Measurements from ENCODE around the gene GTF2H4. TPM values are rescaled to one million over a fixed set of nuclear protein-coding genes. Genes with fewer than 3 reads are reported as not detected.

GTF2H4 gene
- total RNA-seq, 1 experiment from 2014 or later = 13.4 TPM

DNA sequence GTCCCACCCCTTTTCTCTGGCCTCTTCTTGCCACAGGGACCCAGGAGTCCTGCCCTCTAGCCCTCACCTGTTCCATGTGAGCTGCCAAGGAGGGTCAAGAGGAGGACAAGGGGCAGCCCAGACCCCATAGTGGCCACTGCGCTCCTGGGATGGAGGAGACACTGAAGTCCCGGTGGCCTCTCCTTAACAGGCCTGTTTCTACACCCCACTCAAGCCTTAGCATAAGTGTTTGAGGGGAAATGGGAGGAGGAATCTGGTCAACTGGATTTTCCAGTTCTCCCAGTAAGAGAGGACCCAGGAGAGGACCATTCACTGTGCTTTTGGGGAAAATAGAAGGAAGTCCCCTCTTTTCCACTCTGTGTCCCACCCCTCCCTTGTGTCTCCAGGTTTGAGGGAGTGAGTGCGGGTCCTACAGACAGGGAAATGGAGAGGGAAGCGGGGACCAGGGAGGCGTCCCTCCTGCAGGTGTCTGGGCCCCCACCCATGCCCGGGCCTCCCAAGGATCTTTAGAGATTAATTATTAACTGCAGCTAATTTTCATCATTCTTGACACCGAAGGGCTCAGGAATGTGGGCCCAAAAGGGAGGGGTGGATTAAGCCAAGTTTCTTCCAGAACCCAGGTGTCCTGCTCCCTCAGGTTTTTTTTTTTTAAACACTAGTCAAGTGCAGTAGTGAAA lies 24.1 kb downstream of the GTF2H4 start, which contains the start of gene SFTA2:
Gene SFTA2 (minus strand): TSS at position 202 of the 677 bp plus-strand sequence. CDS start 74 bp downstream, at position 128.
- H3K4me3 ChIP-seq = no peak within 1 kb of the TSS
- no peaks in the 10 kb centered on the region; the same call in 1 of the 2 replicates for H3K9me3 ChIP-seq (replicated peaks)
- H3K4me1 ChIP-seq (replicated peaks) = no peaks in the 10 kb centered on the region
- no peaks in the 10 kb centered on the region for H3K27me3 ChIP-seq (replicated peaks)
- no peak for DNase-seq (ENCODE audit: low read depth in 1 of 2, low spot score in 2 of 2)
- H3K36me3 ChIP-seq = no peaks in the 10 kb centered on the region
- H3K27ac ChIP-seq = no peak within 1 kb of the TSS

DNA sequence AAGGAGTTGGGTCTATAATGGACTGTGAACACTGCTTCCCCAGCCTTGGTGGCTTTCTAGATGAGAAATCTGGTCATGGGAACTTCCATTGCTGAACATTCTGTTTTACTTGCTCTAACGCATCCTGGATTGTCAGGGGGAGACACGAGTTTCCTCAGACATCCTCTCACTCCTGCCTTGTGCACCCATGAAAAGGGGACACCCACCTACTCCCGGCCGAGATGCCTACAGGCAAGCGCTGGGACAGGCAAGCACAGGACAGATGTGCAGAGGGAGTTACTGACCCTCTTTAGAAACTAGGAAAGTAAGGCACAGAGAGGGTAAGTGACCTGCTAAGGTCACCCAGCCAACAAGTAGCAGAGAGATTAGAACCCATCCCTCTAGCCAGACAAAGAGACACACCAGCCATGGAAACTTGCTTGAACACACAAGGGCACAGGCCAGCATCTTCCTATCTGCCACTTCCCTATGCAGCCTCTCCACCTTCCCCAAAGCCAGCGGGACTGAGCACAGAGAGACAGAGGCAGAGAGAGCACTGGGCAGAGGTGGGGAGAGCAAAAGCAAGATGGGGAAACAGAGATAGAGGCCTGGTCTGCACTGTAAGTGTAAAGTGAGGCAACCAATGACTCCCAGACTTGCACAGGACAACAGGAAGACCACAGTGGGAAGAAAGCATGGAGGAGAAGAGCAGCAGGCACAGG lies 24.8 kb downstream of the GTF2H4 start:
- Histone ChIP-seq H3K4me3 (no peak overlapping the region), H3K9me3 (replicated peaks) (no peaks in the 10 kb centered on the region; the same call in 1 of the 2 replicates), H3K27ac (no peak overlapping the region), H3K36me3 (no peaks in the 10 kb centered on the region), H3K4me1 (replicated peaks) (no peaks in the 10 kb centered on the region), H3K27me3 (replicated peaks) (no peaks in the 10 kb centered on the region)
- no peak for DNase-seq (ENCODE audit: low read depth in 1 of 2, low spot score in 2 of 2)

DNA sequence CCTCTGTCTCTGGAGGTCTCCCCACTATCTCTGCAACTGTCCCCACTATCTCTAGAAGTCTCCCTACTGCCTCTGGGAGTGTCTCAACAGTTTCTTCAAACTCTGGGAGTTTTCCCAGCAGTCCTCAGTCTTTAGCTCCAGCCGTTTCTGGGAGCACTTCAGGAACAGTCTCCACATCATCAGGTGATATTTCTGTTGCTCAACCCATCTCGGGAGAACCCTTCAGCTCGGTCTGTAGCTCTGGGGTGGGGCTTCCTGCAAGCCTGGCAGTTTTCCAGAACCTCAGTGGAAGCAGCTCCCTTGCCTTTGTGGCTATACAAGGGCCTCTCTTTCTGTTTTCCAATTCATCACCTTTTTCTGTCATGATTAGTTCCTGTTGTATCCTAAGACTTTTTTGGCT lies 27.0 kb downstream of the GTF2H4 start:
- no peak for DNase-seq (ENCODE audit: low read depth in 1 of 2, low spot score in 2 of 2)
- no peaks in the 10 kb centered on the region for H3K4me1 ChIP-seq (replicated peaks)
- H3K27me3 ChIP-seq (replicated peaks) = no peaks in the 10 kb centered on the region

DNA sequence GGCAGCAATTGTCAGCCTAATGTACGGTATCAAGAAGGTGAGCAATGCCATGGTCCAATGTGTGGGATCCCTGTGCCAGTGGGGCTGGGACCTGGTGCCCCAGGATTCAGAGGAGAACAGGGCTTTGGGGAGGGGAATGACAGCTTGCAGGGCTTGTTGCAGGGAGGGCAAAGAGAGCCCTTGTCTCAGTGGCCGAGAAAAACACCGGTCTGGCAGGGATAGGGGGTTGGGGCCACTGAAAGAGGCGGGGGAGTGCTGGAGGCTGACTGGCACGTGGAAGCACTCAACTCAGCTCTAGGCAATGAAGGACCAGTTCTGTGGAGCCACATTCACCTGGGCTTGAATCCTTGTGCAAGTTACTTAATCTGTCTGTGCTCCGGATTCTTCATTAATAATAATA lies 29.3 kb downstream of the GTF2H4 start:
- H3K27me3 ChIP-seq (replicated peaks) = no peaks in the 10 kb centered on the region
- H3K4me1 ChIP-seq (replicated peaks) = peaks cover 1% of the 10 kb centered on the region

More for the DNA sequence above, 27.0 kb downstream of the GTF2H4 start:
- Histone ChIP-seq H3K36me3 (no peaks in the 10 kb centered on the region), H3K9me3 (replicated peaks) (no peaks in the 10 kb centered on the region), H3K27ac (no peak overlapping the region), H3K4me3 (no peak overlapping the region)

DNA sequence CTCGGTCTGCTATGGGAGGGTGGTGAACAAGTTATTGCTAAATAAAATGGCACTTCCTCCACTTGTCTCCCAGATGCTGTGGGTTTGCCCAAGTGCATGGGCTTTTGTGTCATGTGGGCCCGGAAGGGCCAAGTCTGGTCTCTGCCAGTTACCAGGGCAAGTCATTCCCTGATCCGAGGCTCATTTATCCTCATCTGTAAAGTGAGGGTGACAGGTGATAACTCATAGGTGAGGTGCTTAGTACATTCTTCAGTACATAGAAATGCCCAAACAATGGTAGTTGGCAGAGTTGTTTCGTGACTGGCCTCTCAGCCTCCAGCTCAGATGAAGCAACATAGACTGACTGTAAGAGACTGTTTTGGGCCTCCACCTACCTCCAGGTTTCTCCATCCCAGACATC lies 30.7 kb downstream of the GTF2H4 start:
- no peak for DNase-seq (ENCODE audit: low read depth in 1 of 2, low spot score in 2 of 2)
- no peak overlapping the region for H3K27ac ChIP-seq
- no peaks in the 10 kb centered on the region for H3K27me3 ChIP-seq (replicated peaks)
- no peaks in the 10 kb centered on the region for H3K36me3 ChIP-seq
- peaks cover 9% of the 10 kb centered on the region for H3K4me1 ChIP-seq (replicated peaks)
- H3K9me3 ChIP-seq (replicated peaks) = no peaks in the 10 kb centered on the region
- H3K4me3 ChIP-seq = no peak overlapping the region

More for the DNA sequence above, 29.3 kb downstream of the GTF2H4 start:
- H3K36me3 ChIP-seq = no peaks in the 10 kb centered on the region
- no peak overlapping the region for H3K4me3 ChIP-seq
- no peak overlapping the region for H3K27ac ChIP-seq
- no peak for DNase-seq (ENCODE audit: low read depth in 1 of 2, low spot score in 2 of 2)
- no peaks in the 10 kb centered on the region for H3K9me3 ChIP-seq (replicated peaks)

DNA sequence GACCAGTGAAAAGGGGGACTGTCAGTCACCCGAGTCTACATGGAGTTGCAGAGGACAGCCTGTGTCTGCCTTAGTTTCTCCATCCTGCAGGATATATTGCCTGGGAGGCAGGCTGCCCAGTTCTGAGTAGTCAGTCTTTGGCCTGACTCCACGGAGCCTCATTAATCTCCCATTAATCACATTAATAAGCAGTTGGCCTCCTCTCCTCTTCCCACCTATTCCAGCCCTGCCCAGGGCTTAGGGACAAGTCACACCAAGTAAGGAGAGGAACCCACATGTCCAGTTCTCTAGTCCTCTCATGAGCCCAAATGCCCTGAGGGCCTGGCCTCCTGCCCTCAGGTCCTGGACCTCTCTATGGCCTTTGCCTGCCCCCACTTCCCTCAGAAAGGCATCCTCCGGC lies 31.5 kb downstream of the GTF2H4 start:
- no peak overlapping the region for H3K27ac ChIP-seq
- H3K4me3 ChIP-seq = no peak overlapping the region
- no peak for DNase-seq (ENCODE audit: low read depth in 1 of 2, low spot score in 2 of 2)
- peaks cover 9% of the 10 kb centered on the region for H3K4me1 ChIP-seq (replicated peaks)
- H3K36me3 ChIP-seq = no peaks in the 10 kb centered on the region
- no peaks in the 10 kb centered on the region for H3K27me3 ChIP-seq (replicated peaks)
- H3K9me3 ChIP-seq (replicated peaks) = no peaks in the 10 kb centered on the region

DNA sequence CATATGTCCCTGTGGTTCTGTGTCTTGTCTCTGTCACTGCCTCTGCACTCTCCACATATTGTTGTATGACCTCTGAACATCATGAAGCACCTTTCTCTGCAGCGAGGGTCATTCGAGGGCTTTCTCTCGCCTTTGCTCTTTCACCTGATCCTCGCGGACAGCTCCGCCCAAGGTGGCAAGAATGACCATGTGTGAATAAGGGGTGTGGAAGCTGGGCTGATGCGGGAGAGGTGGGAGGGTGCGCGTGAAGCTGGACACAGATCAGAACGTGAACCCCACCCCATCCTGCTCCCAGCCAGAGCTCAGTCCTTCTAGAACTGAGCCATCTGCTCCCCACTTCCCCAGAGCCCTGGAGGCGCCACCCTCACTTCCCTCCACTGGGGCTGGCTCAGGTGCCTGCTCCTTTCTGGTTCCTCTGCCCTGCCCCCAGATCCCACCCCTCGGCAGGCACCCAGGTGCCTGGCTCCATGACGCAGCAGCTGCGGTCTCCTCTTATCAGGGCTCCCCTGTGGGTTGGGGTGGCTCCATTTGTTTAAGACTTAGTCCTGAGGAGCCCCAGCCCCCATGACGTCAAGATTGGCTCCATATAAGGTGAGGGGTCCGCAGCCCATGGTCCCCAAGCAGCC lies 32.5 kb downstream of the GTF2H4 start, which contains the start of gene MUCL3:
Gene MUCL3 (plus strand): TSS at position 613 of the 626 bp plus-strand sequence. CDS start 27 bp downstream, outside the sequence.
- DNase-seq (ENCODE audit: low read depth in 1 of 2, low spot score in 2 of 2) = no peak
- H3K4me3 ChIP-seq = no peak within 1 kb of the TSS

DNA sequence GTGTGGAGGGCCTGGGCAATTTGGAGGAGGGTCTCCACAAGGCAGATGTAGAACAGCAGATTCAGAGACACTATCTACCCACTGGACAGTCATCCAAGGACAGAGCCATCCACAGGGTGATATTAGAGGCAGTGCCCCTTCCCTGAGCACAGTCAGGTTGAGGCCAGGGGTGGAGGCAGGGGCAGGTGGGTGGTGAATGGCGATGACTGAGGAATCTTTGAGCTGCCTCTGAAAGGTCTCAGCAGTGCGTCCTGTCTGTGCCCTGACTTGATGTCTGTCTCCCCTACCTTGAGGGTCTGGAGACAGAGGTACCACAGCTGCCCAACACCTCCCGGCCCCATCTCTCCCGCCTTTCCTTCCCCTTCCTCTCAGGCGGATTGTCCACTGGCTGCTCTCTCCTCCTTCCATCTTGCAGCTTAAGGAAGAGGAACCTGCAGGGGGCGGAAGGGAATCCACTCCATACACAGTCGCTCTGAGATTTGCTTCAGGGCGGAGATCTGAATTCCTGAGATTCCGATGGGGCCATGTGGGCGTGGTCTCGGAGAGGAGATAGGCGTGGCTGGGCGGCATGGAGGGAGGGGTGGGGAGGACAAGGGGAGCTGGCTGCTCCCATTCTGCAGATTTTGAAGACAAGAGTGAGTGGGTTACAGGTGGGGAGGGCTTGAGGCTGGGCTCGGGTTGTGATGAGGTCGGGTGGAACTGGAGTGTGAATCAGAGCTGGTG lies 34.5 kb downstream of the GTF2H4 start:
- no peak overlapping the region for H3K4me3 ChIP-seq
- peaks cover 9% of the 10 kb centered on the region for H3K4me1 ChIP-seq (replicated peaks)
- DNase-seq (ENCODE audit: low read depth in 1 of 2, low spot score in 2 of 2) = peak; percentile 86 to 96
- no peaks in the 10 kb centered on the region for H3K27me3 ChIP-seq (replicated peaks)
- no peaks in the 10 kb centered on the region for H3K9me3 ChIP-seq (replicated peaks)
- H3K36me3 ChIP-seq = no peaks in the 10 kb centered on the region
- H3K27ac ChIP-seq = no peak overlapping the region

More for the DNA sequence above, 32.5 kb downstream of the GTF2H4 start, which contains the start of gene MUCL3:
- Histone ChIP-seq H3K27me3 (replicated peaks) (no peaks in the 10 kb centered on the region), H3K4me1 (replicated peaks) (peaks cover 9% of the 10 kb centered on the region), H3K9me3 (replicated peaks) (no peaks in the 10 kb centered on the region), H3K36me3 (no peaks in the 10 kb centered on the region), H3K27ac (no peak within 1 kb of the TSS)

DNA sequence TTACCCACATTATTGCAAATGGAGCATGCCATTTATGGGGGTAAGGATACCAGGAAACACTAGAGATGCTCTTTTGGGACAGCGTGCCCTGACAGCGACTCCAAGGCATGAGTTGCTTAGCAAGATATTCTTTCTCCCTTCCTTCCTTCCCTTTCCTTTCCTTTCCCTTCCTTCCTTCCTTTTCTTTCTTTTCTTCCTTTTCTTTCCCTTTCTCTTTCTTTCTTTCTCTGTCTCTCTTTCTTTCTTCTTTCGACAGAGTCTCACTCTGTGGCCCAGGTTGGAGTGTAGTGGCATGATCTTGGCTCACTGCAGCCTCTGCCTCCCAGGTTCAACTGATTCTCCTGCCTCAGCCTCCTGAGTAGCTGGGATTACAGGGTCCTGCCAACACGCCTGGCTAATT lies 36.0 kb downstream of the GTF2H4 start:
- H3K27me3 ChIP-seq (replicated peaks) = no peaks in the 10 kb centered on the region
- H3K9me3 ChIP-seq (replicated peaks) = no peaks in the 10 kb centered on the region

DNA sequence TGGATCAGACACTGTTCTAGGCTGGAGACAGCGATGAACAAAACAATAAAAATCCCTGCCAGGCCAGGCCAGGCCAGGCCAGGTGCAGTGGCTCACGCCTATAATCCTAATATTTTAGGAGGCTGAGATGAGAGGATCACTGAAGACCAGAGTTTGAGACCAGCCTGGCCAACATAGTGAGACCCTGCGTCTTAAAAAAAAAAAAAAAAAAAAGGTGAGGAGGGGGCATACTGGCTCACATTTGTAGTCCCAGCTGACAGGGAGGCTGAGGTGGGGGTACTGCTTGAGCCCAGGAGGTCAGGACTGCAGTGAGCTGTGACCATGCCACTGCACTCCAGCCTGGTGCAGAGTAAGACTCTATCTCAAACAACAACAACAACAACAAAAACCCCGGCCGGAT lies 37.3 kb downstream of the GTF2H4 start:
- Histone ChIP-seq H3K4me3 (no peak overlapping the region), H3K9me3 (replicated peaks) (no peaks in the 10 kb centered on the region), H3K27me3 (replicated peaks) (no peaks in the 10 kb centered on the region), H3K27ac (no peak overlapping the region), H3K4me1 (replicated peaks) (peaks cover 9% of the 10 kb centered on the region), H3K36me3 (no peaks in the 10 kb centered on the region)
- DNase-seq (ENCODE audit: low read depth in 1 of 2, low spot score in 2 of 2) = no peak

More for the DNA sequence above, 36.0 kb downstream of the GTF2H4 start:
- Histone ChIP-seq H3K4me3 (no peak overlapping the region), H3K36me3 (no peaks in the 10 kb centered on the region), H3K27ac (no peak overlapping the region), H3K4me1 (replicated peaks) (peaks cover 9% of the 10 kb centered on the region)
- no peak for DNase-seq (ENCODE audit: low read depth in 1 of 2, low spot score in 2 of 2)

DNA sequence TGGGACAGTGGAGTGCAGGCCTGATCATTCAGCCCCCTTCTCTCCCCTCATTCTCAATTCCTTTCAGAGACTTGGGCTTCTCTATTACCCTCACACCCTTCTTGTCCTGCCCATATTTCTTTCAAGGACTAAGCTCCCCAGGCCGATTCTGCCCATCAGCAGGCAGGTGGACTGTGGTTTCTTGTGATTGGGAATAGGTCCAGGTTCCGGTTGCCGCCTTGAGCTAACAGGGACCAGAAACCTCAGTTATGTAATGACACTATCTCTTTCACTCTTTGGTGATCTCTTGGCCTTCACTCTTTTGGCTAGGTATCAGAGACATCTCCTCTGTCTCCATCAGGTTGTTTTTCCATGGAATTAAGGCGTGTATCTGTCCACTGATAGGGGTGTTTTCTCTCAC lies 39.2 kb downstream of the GTF2H4 start:
- no peaks in the 10 kb centered on the region for H3K27me3 ChIP-seq (replicated peaks)
- no peaks in the 10 kb centered on the region for H3K36me3 ChIP-seq
- peaks cover 8% of the 10 kb centered on the region for H3K4me1 ChIP-seq (replicated peaks)
- H3K4me3 ChIP-seq = no peak overlapping the region
- DNase-seq (ENCODE audit: low read depth in 1 of 2, low spot score in 2 of 2) = no peak
- no peak overlapping the region for H3K27ac ChIP-seq
- no peaks in the 10 kb centered on the region for H3K9me3 ChIP-seq (replicated peaks)

DNA sequence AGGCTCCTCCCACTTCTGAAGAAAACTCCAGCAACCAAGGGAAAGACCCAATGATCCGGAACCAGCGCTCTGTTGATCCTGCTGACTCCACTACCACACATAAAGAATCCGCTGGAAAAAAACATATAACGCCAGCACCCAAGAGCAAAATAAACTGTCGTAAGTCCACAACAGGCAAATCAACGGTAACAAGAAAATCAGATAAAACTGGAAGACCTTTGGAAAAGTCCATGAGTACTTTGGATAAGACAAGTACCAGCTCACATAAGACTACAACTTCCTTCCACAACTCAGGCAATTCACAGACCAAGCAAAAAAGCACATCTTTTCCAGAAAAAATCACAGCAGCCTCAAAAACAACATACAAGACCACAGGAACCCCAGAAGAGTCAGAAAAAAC lies 40.8 kb downstream of the GTF2H4 start:
- DNase-seq (ENCODE audit: low read depth in 1 of 2, low spot score in 2 of 2) = no peak
- Histone ChIP-seq H3K4me3 (no peak overlapping the region), H3K27ac (no peak overlapping the region), H3K4me1 (replicated peaks) (no peaks in the 10 kb centered on the region), H3K9me3 (replicated peaks) (no peaks in the 10 kb centered on the region), H3K27me3 (replicated peaks) (no peaks in the 10 kb centered on the region), H3K36me3 (no peaks in the 10 kb centered on the region)

DNA sequence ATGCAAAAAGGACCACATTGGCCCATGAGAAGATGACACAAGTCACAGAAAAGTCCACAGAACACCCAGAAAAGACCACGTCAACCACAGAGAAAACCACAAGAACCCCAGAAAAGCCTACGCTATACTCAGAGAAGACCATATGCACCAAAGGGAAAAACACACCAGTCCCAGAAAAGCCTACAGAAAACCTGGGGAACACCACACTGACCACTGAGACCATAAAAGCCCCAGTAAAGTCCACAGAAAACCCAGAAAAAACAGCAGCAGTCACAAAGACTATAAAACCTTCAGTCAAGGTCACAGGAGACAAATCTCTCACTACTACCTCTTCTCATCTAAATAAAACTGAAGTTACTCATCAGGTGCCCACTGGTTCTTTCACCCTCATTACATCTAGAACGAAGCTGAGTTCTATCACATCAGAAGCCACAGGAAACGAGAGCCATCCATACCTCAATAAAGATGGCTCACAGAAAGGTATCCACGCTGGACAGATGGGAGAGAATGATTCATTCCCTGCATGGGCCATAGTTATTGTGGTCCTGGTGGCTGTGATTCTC lies 44.0 kb downstream of the GTF2H4 start:
- H3K27ac ChIP-seq = no peak overlapping the region
- H3K4me1 ChIP-seq (replicated peaks) = no peaks in the 10 kb centered on the region
- no peak for DNase-seq (ENCODE audit: low read depth in 1 of 2, low spot score in 2 of 2)
- no peaks in the 10 kb centered on the region for H3K36me3 ChIP-seq
- H3K9me3 ChIP-seq (replicated peaks) = no peaks in the 10 kb centered on the region
- H3K4me3 ChIP-seq = no peak overlapping the region
- no peaks in the 10 kb centered on the region; the same call in 1 of the 2 replicates for H3K27me3 ChIP-seq (replicated peaks)
